ENCODE measurements around the gene OS9. TPM values are rescaled to one million over a fixed set of nuclear protein-coding genes. Genes with fewer than 3 reads are reported as not detected.
"Not testable (repeated sequence)": the region's sequence is repeated elsewhere in the genome, so short reads cannot be mapped to it uniquely, and the experiment has no call there.

Gene OS9
- total RNA-seq, 2 experiments from 2014 or later, result 100 to 107 TPM

- ATAC-seq (no peak), DNase-seq (no peak)
- ChIA-PET POLR2A (no interaction called here), CTCF (interaction anchor here (1.8 kb wide), 1 partner anchor 8 kb away, joined by 4 read pairs; no protein-coding TSS in a partner anchor)
- Mint-ChIP-seq H3K36me3 (ENCODE audit: low read depth) (peaks cover 50% of the 10 kb centered on the region), H3K9me3 (ENCODE audit: insufficient read depth) (no peaks in the 10 kb centered on the region), H3K4me1 (ENCODE audit: low read depth) (no peaks in the 10 kb centered on the region), H3K27ac (no peak overlapping the region), H3K27me3 (ENCODE audit: low read depth) (no peaks in the 10 kb centered on the region), H3K4me3 (no peak overlapping the region)
These were observed 24.1 kb downstream of the OS9 start for GRCh38 chr12:57717846-57718640.

GRCh38 chr12:57718641-57719528 lies 25.0 kb downstream of the OS9 start:
- Mint-ChIP-seq H3K9me3 (ENCODE audit: insufficient read depth) (no peaks in the 10 kb centered on the region), H3K4me3 (no peak overlapping the region), H3K36me3 (ENCODE audit: low read depth) (peaks cover 51% of the 10 kb centered on the region), H3K27me3 (ENCODE audit: low read depth) (no peaks in the 10 kb centered on the region), H3K27ac (no peak overlapping the region), H3K4me1 (ENCODE audit: low read depth) (no peaks in the 10 kb centered on the region)
- ATAC-seq, result no peak
- POLR2A ChIA-PET, result interaction anchor here (0.6 to 1.5 kb wide), 7 partner anchors 12 to 1938 kb away, joined by 3 to 5 read pairs (median 3); partner anchors contain the start of genes CYP27B1 and OS9
- CTCF ChIA-PET, result interaction anchor here (1.2 to 1.4 kb wide), 2 partner anchors 86 to 134 kb away, joined by 4 read pairs; partner anchors contain the start of gene B4GALNT1
- DNase-seq, result no peak

- CTCF ChIA-PET, result interaction anchor here (0.9 to 1.4 kb wide), 3 partner anchors 11 to 135 kb away, joined by 3 to 4 read pairs (median 4); partner anchors contain the start of gene B4GALNT1
- H3K4me3 Mint-ChIP-seq, result no peak overlapping the region
- peak overlapping the region; percentile 63 for H3K27ac Mint-ChIP-seq
- H3K4me1 Mint-ChIP-seq (ENCODE audit: low read depth), result peaks cover 4% of the 10 kb centered on the region
- H3K27me3 Mint-ChIP-seq (ENCODE audit: low read depth), result no peaks in the 10 kb centered on the region
- no peaks in the 10 kb centered on the region for H3K9me3 Mint-ChIP-seq (ENCODE audit: insufficient read depth)
- POLR2A ChIA-PET, result interaction anchor here (0.6 to 1.5 kb wide), 9 partner anchors 13 to 1939 kb away, joined by 3 to 5 read pairs (median 4); partner anchors contain the start of genes CYP27B1 and OS9
- H3K36me3 Mint-ChIP-seq (ENCODE audit: low read depth), result peaks cover 56% of the 10 kb centered on the region
- ATAC-seq (no peak), DNase-seq (no peak)
These were observed 26.1 kb downstream of the OS9 start for GRCh38 chr12:57719777-57720605.

- H3K36me3 Mint-ChIP-seq (ENCODE audit: low read depth), result peaks cover 58% of the 10 kb centered on the region
- no peaks in the 10 kb centered on the region for H3K9me3 Mint-ChIP-seq (ENCODE audit: insufficient read depth)
- H3K4me1 Mint-ChIP-seq (ENCODE audit: low read depth), result peaks cover 7% of the 10 kb centered on the region
- CTCF ChIA-PET, result interaction anchor here (0.9 to 1.2 kb wide), 2 partner anchors 11 to 21 kb away, joined by 3 to 5 read pairs; no protein-coding TSS in a partner anchor
- ATAC-seq, result no peak
- POLR2A ChIA-PET, result interaction anchor here (0.5 to 1.9 kb wide), 8 partner anchors 8 to 220 kb away, joined by 3 to 6 read pairs (median 4); partner anchors contain the start of genes CYP27B1 and OS9
- H3K27me3 Mint-ChIP-seq (ENCODE audit: low read depth), result no peaks in the 10 kb centered on the region
- no peak for DNase-seq
- no peak overlapping the region for H3K4me3 Mint-ChIP-seq
- H3K27ac Mint-ChIP-seq, result peak overlapping the region; percentile 63
These were observed 27.0 kb downstream of the OS9 start for GRCh38 chr12:57720606-57721595.

- Mint-ChIP-seq H3K4me1 (ENCODE audit: low read depth) (peaks cover 10% of the 10 kb centered on the region), H3K36me3 (ENCODE audit: low read depth) (peaks cover 58% of the 10 kb centered on the region), H3K27ac (peak overlapping the region; percentile 55)
- DNase-seq; H3K9me3 Mint-ChIP-seq (ENCODE audit: insufficient read depth); H3K4me3 Mint-ChIP-seq; ATAC-seq; H3K27me3 Mint-ChIP-seq (ENCODE audit: low read depth): not testable (repeated sequence)
- CTCF ChIA-PET, result interaction anchor here (0.6 to 1.2 kb wide), 3 partner anchors 20 to 158 kb away, joined by 3 to 5 read pairs (median 5); partner anchors contain the start of gene TSPAN31
- POLR2A ChIA-PET, result interaction anchor here (0.7 to 1.9 kb wide), 4 partner anchors 9 to 84 kb away, joined by 3 to 6 read pairs (median 4); partner anchors contain the start of gene OS9
These were observed 28.1 kb downstream of the OS9 start for GRCh38 chr12:57721846-57722608.

- Mint-ChIP-seq H3K36me3 (ENCODE audit: low read depth) (peaks cover 62% of the 10 kb centered on the region), H3K4me3 (no peak overlapping the region), H3K27ac (peak overlapping the region; percentile 50), H3K9me3 (ENCODE audit: insufficient read depth) (no peaks in the 10 kb centered on the region), H3K27me3 (ENCODE audit: low read depth) (no peaks in the 10 kb centered on the region), H3K4me1 (ENCODE audit: low read depth) (peaks cover 12% of the 10 kb centered on the region)
- ChIA-PET POLR2A (interaction anchor here (0.6 to 1.9 kb wide), 4 partner anchors 10 to 118 kb away, joined by 3 to 6 read pairs (median 4); no protein-coding TSS in a partner anchor), CTCF (interaction anchor here (1.0 kb wide), 1 partner anchor 21 kb away, joined by 5 read pairs; the partner anchor contains the start of gene TSPAN31)
- ATAC-seq (no peak), DNase-seq (no peak)
These were observed 29.0 kb downstream of the OS9 start for GRCh38 chr12:57722716-57723629.

GRCh38 chr12:57723630-57723962 lies 29.7 kb downstream of the OS9 start:
- Mint-ChIP-seq H3K4me3 (no peak overlapping the region), H3K4me1 (ENCODE audit: low read depth) (peaks cover 12% of the 10 kb centered on the region), H3K36me3 (ENCODE audit: low read depth) (peaks cover 64% of the 10 kb centered on the region), H3K27me3 (ENCODE audit: low read depth) (no peaks in the 10 kb centered on the region), H3K27ac (no peak overlapping the region), H3K9me3 (ENCODE audit: insufficient read depth) (no peaks in the 10 kb centered on the region)
- POLR2A ChIA-PET, result interaction anchor here (0.6 to 1.4 kb wide), 3 partner anchors 9 to 118 kb away, joined by 3 to 5 read pairs (median 3); no protein-coding TSS in a partner anchor
- CTCF ChIA-PET, result no interaction called here
- no peak for DNase-seq
- no peak for ATAC-seq

- Mint-ChIP-seq H3K4me1 (ENCODE audit: low read depth) (peaks cover 12% of the 10 kb centered on the region), H3K9me3 (ENCODE audit: insufficient read depth) (no peaks in the 10 kb centered on the region), H3K4me3 (no peak overlapping the region), H3K27ac (peak overlapping the region; percentile 57), H3K27me3 (ENCODE audit: low read depth) (no peaks in the 10 kb centered on the region), H3K36me3 (ENCODE audit: low read depth) (peaks cover 63% of the 10 kb centered on the region)
- ChIA-PET CTCF (interaction anchor here (0.7 kb wide), 1 partner anchor 100 kb away, joined by 4 read pairs; no protein-coding TSS in a partner anchor), POLR2A (interaction anchor here (0.6 to 0.9 kb wide), 2 partner anchors 17 to 88 kb away, joined by 3 to 5 read pairs; no protein-coding TSS in a partner anchor)
- DNase-seq (no peak), ATAC-seq (no peak)
These were observed 30.3 kb downstream of the OS9 start for GRCh38 chr12:57724003-57724935.

All from activated CD8-positive, alpha-beta T cell treated with anti-CD3 and anti-CD28 coated beads, Interleukin-2, amount 10 ng/mL, durations not matched to agents 7 days and 5 days (primary cell).